Nephron (organoid): Measurements from ENCODE around the gene AMFR.

ENCODE experiments used
- H3K27ac Mint-ChIP-seq, 3 experiments: 2 replicates each; pipeline ENCODE4 v1.8.0; 2020; ENCODE audit warnings: mixed read lengths in 3 of 3, mild to moderate bottlenecking in 2 of 3, moderate library complexity in 1 of 3
- H3K27me3 Mint-ChIP-seq: 2 replicates; pipeline ENCODE4 v1.8.0; 2021; ENCODE audit warnings: low read depth, mild to moderate bottlenecking, moderate library complexity, mixed read lengths
- H3K36me3 Mint-ChIP-seq: 2 replicates; pipeline ENCODE4 v1.8.0; 2020; ENCODE audit warnings: low read depth, mixed read lengths
- H3K4me1 Mint-ChIP-seq: 2 replicates; pipeline ENCODE4 v1.8.0; 2020; ENCODE audit warnings: mixed read lengths
- H3K4me3 Mint-ChIP-seq, 3 experiments: 2 replicates each; pipeline ENCODE4 v1.8.0; 2020; ENCODE audit warnings: mild to moderate bottlenecking in 3 of 3, mixed read lengths in 3 of 3, moderate library complexity in 2 of 3
- H3K9me3 Mint-ChIP-seq: 2 replicates; pipeline ENCODE4 v1.8.0; 2020; ENCODE audit warnings: mixed read lengths
- CTCF ChIP-seq, 3 experiments: fragments of 200-600 bp; sonication (generic); IDR thresholded peaks; one replicate each; pipeline ENCODE4 v1.5.0; 2021; ENCODE audit warnings: antibody characterized with exemption in 3 of 3; ENCODE audit not compliant: unreplicated experiment in 3 of 3

Gene AMFR

DNA sequence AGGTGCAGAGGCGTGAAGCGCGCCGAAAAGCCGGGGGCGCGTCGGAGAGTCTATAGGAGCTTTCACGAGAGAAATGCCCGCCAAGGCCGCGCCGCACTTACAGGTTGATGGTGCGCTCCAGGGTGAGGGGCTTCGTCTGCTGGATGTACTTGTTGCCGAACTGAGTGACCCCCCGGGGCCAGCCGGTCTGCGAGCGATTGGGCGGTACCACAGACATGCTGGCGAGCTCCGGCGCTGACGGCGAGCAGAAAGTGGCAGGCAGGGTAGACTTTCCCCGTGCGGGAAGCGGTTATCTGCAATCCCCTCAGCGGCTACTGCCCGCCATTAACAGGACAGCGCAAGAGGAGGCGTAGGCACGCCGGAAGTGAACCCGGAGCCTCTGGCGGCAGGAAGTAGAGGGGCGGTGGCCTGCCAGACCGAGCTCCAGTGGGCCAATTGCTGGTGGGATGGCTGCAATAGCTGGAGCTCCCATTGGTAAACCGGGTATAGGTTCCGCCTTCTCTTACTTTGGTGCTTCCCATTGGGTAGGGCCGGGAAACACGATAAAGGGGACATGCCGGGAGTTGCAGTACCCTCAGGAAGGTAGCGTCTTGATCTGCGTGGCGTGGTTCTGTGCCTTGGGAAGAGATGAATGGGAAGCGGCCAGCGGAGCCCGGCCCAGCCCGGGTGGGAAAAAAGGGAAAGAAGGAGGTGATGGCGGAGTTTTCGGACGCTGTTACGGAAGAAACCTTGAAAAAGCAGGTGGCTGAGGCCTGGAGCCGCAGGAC, 25.8 kb upstream of the AMFR start, which contains the start of the genes NUDT21 and OGFOD1:
Gene NUDT21, minus strand, starts transcription at position 347 of the 767 bp plus-strand sequence. Its CDS starts 130 bp downstream, at position 217.
Gene OGFOD1, plus strand, starts transcription at position 569 of the 767 bp plus-strand sequence. Its CDS starts 59 bp downstream, at position 628.
- peaks cover 37% of the 10 kb centered on the region for H3K4me1 Mint-ChIP-seq
- TF ChIP-seq CTCF (IDR thresholded peaks at IDR 0.05; ENCODE audit: unreplicated experiment in 3 of 3), result no peak

GRCh38 chr16:56450275-56450985, 25.1 kb upstream of the AMFR start:
- Mint-ChIP-seq H3K4me3 (peak overlapping the region; percentile 94 to 95 (median 94)), H3K9me3 (no peaks in the 10 kb centered on the region), H3K27me3 (no peaks in the 10 kb centered on the region), H3K4me1 (peaks cover 37% of the 10 kb centered on the region), H3K27ac (peak overlapping the region; percentile 80 to 94 (median 93)), H3K36me3 (peaks cover 17% of the 10 kb centered on the region)
- no peak for TF ChIP-seq CTCF (IDR thresholded peaks at IDR 0.05; ENCODE audit: unreplicated experiment in 3 of 3)

More for the DNA sequence above, 25.8 kb upstream of the AMFR start, which contains the start of the genes NUDT21 and OGFOD1:
- peaks cover 19% of the 10 kb centered on the region for H3K36me3 Mint-ChIP-seq
- H3K4me3 Mint-ChIP-seq, result peak within 1 kb of the TSS; percentile 94 to 95 (median 94)
- H3K27ac Mint-ChIP-seq, result peak within 1 kb of the TSS; percentile 80 to 94 (median 93)
- H3K9me3 Mint-ChIP-seq, result no peaks in the 10 kb centered on the region
- H3K27me3 Mint-ChIP-seq, result no peaks in the 10 kb centered on the region

DNA sequence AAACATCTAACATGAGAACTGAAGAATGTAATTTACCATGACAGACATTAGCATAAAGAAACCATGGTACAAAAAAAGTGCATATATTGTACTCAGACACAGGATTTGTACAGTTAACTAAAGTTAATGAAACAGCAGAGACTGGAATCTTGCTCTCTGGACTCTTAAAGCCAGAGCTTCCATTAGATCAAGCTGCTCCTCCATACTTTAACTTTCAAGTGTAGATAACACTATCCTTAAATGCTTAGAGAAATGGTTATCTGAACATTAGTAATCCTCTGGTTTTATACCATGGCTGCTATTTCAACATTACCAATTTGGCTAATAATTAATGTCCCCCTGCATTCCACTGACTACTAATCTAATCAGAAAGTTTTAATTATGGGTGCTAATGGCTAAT, 22.7 kb upstream of the AMFR start:
- Mint-ChIP-seq H3K27me3 (no peaks in the 10 kb centered on the region), H3K27ac (no peak overlapping the region), H3K4me1 (peaks cover 37% of the 10 kb centered on the region), H3K9me3 (no peaks in the 10 kb centered on the region), H3K4me3 (peak overlapping the region; percentile 0 to 22 (median 9)), H3K36me3 (peaks cover 20% of the 10 kb centered on the region)
- TF ChIP-seq CTCF (IDR thresholded peaks at IDR 0.05; ENCODE audit: unreplicated experiment in 3 of 3), result no peak

- Mint-ChIP-seq H3K27ac (no peak overlapping the region), H3K36me3 (peaks cover 27% of the 10 kb centered on the region), H3K4me3 (peak overlapping the region in 1 of 3 experiments; percentile 33), H3K9me3 (no peaks in the 10 kb centered on the region), H3K27me3 (no peaks in the 10 kb centered on the region), H3K4me1 (peaks cover 31% of the 10 kb centered on the region)
- TF ChIP-seq CTCF (IDR thresholded peaks at IDR 0.05; ENCODE audit: unreplicated experiment in 3 of 3), result no peak
Measured at GRCh38 chr16:56447286-56447685, 21.9 kb upstream of the AMFR start.

GRCh38 chr16:56438038-56438437, 12.7 kb upstream of the AMFR start:
- no peak overlapping the region for H3K27ac Mint-ChIP-seq
- no peaks in the 10 kb centered on the region for H3K27me3 Mint-ChIP-seq
- H3K9me3 Mint-ChIP-seq, result no peaks in the 10 kb centered on the region
- H3K36me3 Mint-ChIP-seq, result peaks cover 65% of the 10 kb centered on the region
- TF ChIP-seq CTCF (IDR thresholded peaks at IDR 0.05; ENCODE audit: unreplicated experiment in 3 of 3), result no peak
- H3K4me3 Mint-ChIP-seq, result no peak overlapping the region
- H3K4me1 Mint-ChIP-seq, result no peaks in the 10 kb centered on the region
